Activated CD4-positive, alpha-beta T cell treated with anti-CD3 and anti-CD28 coated beads, Interleukin-2, amount 10 ng/mL, durations not matched to agents 24 days and 14 days (primary cell): ENCODE data around the gene CENPO. TPM values are rescaled to one million over a fixed set of nuclear protein-coding genes. Genes with fewer than 3 reads are reported as not detected.

Experiments used
- DNase-seq: peaks from one replicate; pipeline ENCODE4 v3.0.0; 2022
- H3K27ac Mint-ChIP-seq: one replicate; pipeline ENCODE4 v1.8.0; 2022; ENCODE audit warnings: mild to moderate bottlenecking, mixed read lengths
- H3K27me3 Mint-ChIP-seq: one replicate; pipeline ENCODE4 v1.8.0; 2022; ENCODE audit warnings: mixed read lengths
- H3K36me3 Mint-ChIP-seq: one replicate; pipeline ENCODE4 v1.8.0; 2022; ENCODE audit warnings: low read depth, mild to moderate bottlenecking, mixed read lengths
- H3K4me1 Mint-ChIP-seq: one replicate; pipeline ENCODE4 v1.8.0; 2021; ENCODE audit warnings: mixed read lengths
- H3K4me3 Mint-ChIP-seq: one replicate; pipeline ENCODE4 v1.8.0; 2022; ENCODE audit warnings: mild to moderate bottlenecking, moderate library complexity, mixed read lengths
- H3K9me3 Mint-ChIP-seq: one replicate; pipeline ENCODE4 v1.8.0; 2021; ENCODE audit warnings: mixed read lengths
- intact Hi-C: fragments of 100-400 bp; cut with micrococcal nuclease; formaldehyde crosslinking; loops from one replicate; pipeline ENCODE4 v1.15.1; 2023
- total RNA-seq: library from RNA; stranded (reverse); gene quantifications from 2 replicates; pipeline ENCODE4 v1.2.3, GENCODE V29; 2022

Gene CENPO
- 44.0 and 45.9 TPM in 2 replicates for total RNA-seq

GRCh38 chr2:24792874-24793760 lies at the start of gene CENPO, which contains the start of gene PTRHD1:
CENPO (plus strand) TSS chr2:24793425; CDS start chr2:24793920, 495 bp downstream.
PTRHD1 (minus strand) TSS chr2:24793391; CDS start chr2:24793377, 14 bp downstream.
- Mint-ChIP-seq H3K36me3 (peaks cover 39% of the 10 kb centered on the region), H3K4me3 (peak within 1 kb of the TSS; percentile 98), H3K27ac (peak within 1 kb of the TSS; percentile 99), H3K4me1 (peaks cover 37% of the 10 kb centered on the region), H3K27me3 (peaks cover 2% of the 10 kb centered on the region), H3K9me3 (peaks cover 6% of the 10 kb centered on the region)
- peak; percentile 98 for DNase-seq
- intact Hi-C loops, result loop anchor here (2.0 to 5.0 kb wide), 5 partner anchors 34 to 302 kb away; partner anchors contain the start of genes DNAJC27, EFR3B and NCOA1

- Mint-ChIP-seq H3K4me1 (peaks cover 6% of the 10 kb centered on the region), H3K9me3 (no peaks in the 10 kb centered on the region), H3K27me3 (no peaks in the 10 kb centered on the region), H3K4me3 (no peak overlapping the region), H3K36me3 (peaks cover 16% of the 10 kb centered on the region), H3K27ac (no peak overlapping the region)
- intact Hi-C loops, result no loop called here
- DNase-seq, result no peak
Observed at GRCh38 chr2:24743924-24744323, 49.3 kb upstream of the CENPO start.

GRCh38 chr2:24744356-24744755 lies 48.9 kb upstream of the CENPO start:
- no peaks in the 10 kb centered on the region for H3K9me3 Mint-ChIP-seq
- no peak for DNase-seq
- H3K4me1 Mint-ChIP-seq, result peaks cover 6% of the 10 kb centered on the region
- H3K36me3 Mint-ChIP-seq, result peaks cover 16% of the 10 kb centered on the region
- H3K27me3 Mint-ChIP-seq, result no peaks in the 10 kb centered on the region
- no peak overlapping the region for H3K4me3 Mint-ChIP-seq
- H3K27ac Mint-ChIP-seq, result no peak overlapping the region
- intact Hi-C loops, result no loop called here

GRCh38 chr2:24745825-24746224 lies 47.4 kb upstream of the CENPO start:
- intact Hi-C loops, result no loop called here
- Mint-ChIP-seq H3K27me3 (no peaks in the 10 kb centered on the region), H3K4me1 (peaks cover 6% of the 10 kb centered on the region), H3K4me3 (no peak overlapping the region), H3K9me3 (no peaks in the 10 kb centered on the region), H3K27ac (no peak overlapping the region), H3K36me3 (peaks cover 18% of the 10 kb centered on the region)
- no peak for DNase-seq

- H3K36me3 Mint-ChIP-seq, result peaks cover 13% of the 10 kb centered on the region
- no peaks in the 10 kb centered on the region for H3K27me3 Mint-ChIP-seq
- H3K27ac Mint-ChIP-seq, result no peak overlapping the region
- intact Hi-C loops, result no loop called here
- H3K9me3 Mint-ChIP-seq, result no peaks in the 10 kb centered on the region
- H3K4me3 Mint-ChIP-seq, result no peak overlapping the region
- no peak for DNase-seq
- H3K4me1 Mint-ChIP-seq, result peaks cover 6% of the 10 kb centered on the region
Observed at GRCh38 chr2:24747299-24747698, 45.9 kb upstream of the CENPO start.

- no peaks in the 10 kb centered on the region for H3K27me3 Mint-ChIP-seq
- peaks cover 6% of the 10 kb centered on the region for H3K36me3 Mint-ChIP-seq
- peaks cover under 1% of the 10 kb centered on the region for H3K4me1 Mint-ChIP-seq
- H3K27ac Mint-ChIP-seq, result no peak overlapping the region
- H3K9me3 Mint-ChIP-seq, result no peaks in the 10 kb centered on the region
- no peak overlapping the region for H3K4me3 Mint-ChIP-seq
- DNase-seq, result no peak
- intact Hi-C loops, result no loop called here
Observed at GRCh38 chr2:24749069-24749691, 44.0 kb upstream of the CENPO start.

GRCh38 chr2:24754985-24755705 lies 38.1 kb upstream of the CENPO start:
- no peaks in the 10 kb centered on the region for H3K9me3 Mint-ChIP-seq
- H3K4me1 Mint-ChIP-seq, result no peaks in the 10 kb centered on the region
- intact Hi-C loops, result no loop called here
- H3K27me3 Mint-ChIP-seq, result no peaks in the 10 kb centered on the region
- no peak for DNase-seq
- H3K36me3 Mint-ChIP-seq, result peaks cover 10% of the 10 kb centered on the region
- no peak overlapping the region for H3K27ac Mint-ChIP-seq
- no peak overlapping the region for H3K4me3 Mint-ChIP-seq

- Mint-ChIP-seq H3K27ac (no peak overlapping the region), H3K4me1 (no peaks in the 10 kb centered on the region), H3K9me3 (no peaks in the 10 kb centered on the region), H3K36me3 (peaks cover 11% of the 10 kb centered on the region), H3K4me3 (no peak overlapping the region), H3K27me3 (no peaks in the 10 kb centered on the region)
- DNase-seq, result no peak
- intact Hi-C loops, result no loop called here
Observed at GRCh38 chr2:24756789-24757188, 36.4 kb upstream of the CENPO start.

- peaks cover 25% of the 10 kb centered on the region for H3K36me3 Mint-ChIP-seq
- DNase-seq, result no peak
- H3K27ac Mint-ChIP-seq, result no peak overlapping the region
- H3K9me3 Mint-ChIP-seq, result no peaks in the 10 kb centered on the region
- H3K27me3 Mint-ChIP-seq, result no peaks in the 10 kb centered on the region
- peaks cover 7% of the 10 kb centered on the region for H3K4me1 Mint-ChIP-seq
- intact Hi-C loops, result no loop called here
- no peak overlapping the region for H3K4me3 Mint-ChIP-seq
Observed at GRCh38 chr2:24761866-24762265, 31.4 kb upstream of the CENPO start.

GRCh38 chr2:24762518-24762917 lies 30.7 kb upstream of the CENPO start:
- no peaks in the 10 kb centered on the region for H3K27me3 Mint-ChIP-seq
- no peaks in the 10 kb centered on the region for H3K9me3 Mint-ChIP-seq
- no peak overlapping the region for H3K4me3 Mint-ChIP-seq
- intact Hi-C loops, result no loop called here
- no peak for DNase-seq
- peaks cover 7% of the 10 kb centered on the region for H3K4me1 Mint-ChIP-seq
- no peak overlapping the region for H3K27ac Mint-ChIP-seq
- peaks cover 25% of the 10 kb centered on the region for H3K36me3 Mint-ChIP-seq

- no peak for DNase-seq
- peaks cover 7% of the 10 kb centered on the region for H3K4me1 Mint-ChIP-seq
- intact Hi-C loops, result no loop called here
- H3K4me3 Mint-ChIP-seq, result no peak overlapping the region
- H3K27ac Mint-ChIP-seq, result no peak overlapping the region
- H3K27me3 Mint-ChIP-seq, result no peaks in the 10 kb centered on the region
- no peaks in the 10 kb centered on the region for H3K9me3 Mint-ChIP-seq
- H3K36me3 Mint-ChIP-seq, result peaks cover 25% of the 10 kb centered on the region
Observed at GRCh38 chr2:24763843-24764242, 29.4 kb upstream of the CENPO start.

GRCh38 chr2:24766609-24767008 lies 26.6 kb upstream of the CENPO start:
- Mint-ChIP-seq H3K36me3 (peaks cover 25% of the 10 kb centered on the region), H3K4me1 (peaks cover 7% of the 10 kb centered on the region), H3K4me3 (no peak overlapping the region), H3K27me3 (no peaks in the 10 kb centered on the region), H3K27ac (no peak overlapping the region), H3K9me3 (no peaks in the 10 kb centered on the region)
- intact Hi-C loops, result no loop called here
- DNase-seq, result no peak

GRCh38 chr2:24768013-24768412 lies 25.2 kb upstream of the CENPO start:
- H3K27ac Mint-ChIP-seq, result no peak overlapping the region
- intact Hi-C loops, result no loop called here
- no peak overlapping the region for H3K4me3 Mint-ChIP-seq
- H3K27me3 Mint-ChIP-seq, result no peaks in the 10 kb centered on the region
- no peaks in the 10 kb centered on the region for H3K9me3 Mint-ChIP-seq
- H3K4me1 Mint-ChIP-seq, result peaks cover 7% of the 10 kb centered on the region
- peaks cover 23% of the 10 kb centered on the region for H3K36me3 Mint-ChIP-seq
- DNase-seq, result no peak

- intact Hi-C loops, result no loop called here
- Mint-ChIP-seq H3K27ac (no peak overlapping the region), H3K4me1 (peaks cover 7% of the 10 kb centered on the region), H3K36me3 (peaks cover 23% of the 10 kb centered on the region), H3K27me3 (no peaks in the 10 kb centered on the region), H3K9me3 (no peaks in the 10 kb centered on the region), H3K4me3 (no peak overlapping the region)
- no peak for DNase-seq
Observed at GRCh38 chr2:24768601-24769000, 24.6 kb upstream of the CENPO start.
